IgD-negative memory B cell (primary cell): ENCODE measurements around the gene AGPAT2. TPM values are rescaled to one million over a fixed set of nuclear protein-coding genes. Genes with fewer than 3 reads are reported as not detected.

Experiments
- H3K27ac Mint-ChIP-seq, 3 donors: one replicate each; pipeline ENCODE4 v1.8.0; 2020 to 2022; ENCODE audit warnings: mild to moderate bottlenecking in 3 of 3, mixed read lengths in 3 of 3, moderate library complexity in 1 of 3
- H3K27me3 Mint-ChIP-seq: one replicate; pipeline ENCODE4 v1.8.0; 2021; ENCODE audit warnings: mixed read lengths
- H3K36me3 Mint-ChIP-seq: one replicate; pipeline ENCODE4 v1.8.0; 2020; ENCODE audit warnings: mild to moderate bottlenecking, mixed read lengths
- H3K4me1 Mint-ChIP-seq, 3 donors: one replicate each; pipeline ENCODE4 v1.8.0; 2020 to 2022; ENCODE audit warnings: mixed read lengths in 3 of 3, mild to moderate bottlenecking in 1 of 3
- H3K4me3 Mint-ChIP-seq, 4 donors: one replicate each; pipeline ENCODE4 v1.8.0; 2020 to 2022; ENCODE audit warnings: mild to moderate bottlenecking in 4 of 4, mixed read lengths in 4 of 4, moderate library complexity in 3 of 4
- H3K9me3 Mint-ChIP-seq, 3 donors: one replicate each; pipeline ENCODE4 v1.8.0; 2020 to 2021; ENCODE audit warnings: mixed read lengths in 3 of 3, mild to moderate bottlenecking in 1 of 3
- polyA plus RNA-seq: library from polyadenylated mRNA; unstranded; fragments of 300-500 nt; fragmentation: Illumina TruSeq; gene quantifications from one replicate; pipeline ENCODE4 v1.2.3, GENCODE V29; 2021

The AGPAT2 gene
- polyA plus RNA-seq, result 42.0 TPM

DNA sequence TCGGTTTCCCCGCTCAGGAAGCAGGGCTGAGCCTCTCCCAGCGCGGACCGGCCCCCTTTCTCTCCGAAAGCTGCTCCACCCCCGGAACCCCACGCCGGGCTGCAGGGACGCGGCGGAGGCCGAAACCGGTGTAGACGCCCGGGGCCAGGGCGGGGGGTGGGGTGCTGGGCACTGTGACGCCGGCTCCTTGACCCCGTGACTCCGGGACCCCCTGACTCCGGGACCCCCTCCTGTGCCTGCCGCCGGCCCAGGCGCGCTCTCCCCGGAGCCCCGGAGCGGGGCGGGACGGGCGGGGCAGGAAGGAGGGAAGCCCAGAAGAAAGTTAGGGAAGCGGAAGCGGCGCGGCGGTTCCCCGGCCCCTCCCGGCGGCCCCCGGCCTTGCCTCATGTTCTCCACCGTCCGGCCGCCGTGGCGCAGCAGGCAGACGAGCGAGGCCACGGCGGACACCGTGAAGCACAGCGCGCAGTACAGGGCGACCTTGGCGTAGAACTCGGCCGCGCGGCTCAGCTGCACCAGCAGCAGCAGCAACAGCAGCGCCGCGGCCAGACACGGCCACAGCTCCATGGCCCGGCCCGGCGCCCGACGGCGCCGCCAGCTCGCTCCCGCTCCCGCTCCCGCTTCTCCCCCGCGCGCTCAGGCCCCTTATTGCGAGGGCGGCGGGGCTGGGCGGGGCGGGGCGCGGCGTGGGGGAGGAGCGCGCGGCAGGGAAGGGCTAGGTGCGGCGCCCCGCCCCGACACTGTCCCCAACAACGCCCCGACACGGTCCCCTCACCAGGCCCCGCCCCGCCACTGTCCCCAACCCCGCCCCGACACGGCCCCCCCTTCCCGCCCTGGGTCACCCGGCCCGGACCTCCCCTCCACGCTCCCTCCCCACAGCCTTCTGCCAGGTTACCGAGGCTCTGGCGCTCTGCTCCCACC lies at the start of gene AGPAT2:
Gene AGPAT2, minus strand, starts transcription at position 664 of the 918 bp plus-strand sequence. Its CDS starts 100 bp downstream, at position 564.
- Mint-ChIP-seq H3K4me1 (peaks cover 5 to 7% (median 7%) of the 10 kb centered on the region in 3 donors), H3K27ac (no peak within 1 kb of the TSS), H3K36me3 (no peaks in the 10 kb centered on the region), H3K9me3 (no peaks in the 10 kb centered on the region), H3K4me3 (peak within 1 kb of the TSS; percentile 82 to 90 (median 90)), H3K27me3 (peaks cover 1% of the 10 kb centered on the region)

DNA sequence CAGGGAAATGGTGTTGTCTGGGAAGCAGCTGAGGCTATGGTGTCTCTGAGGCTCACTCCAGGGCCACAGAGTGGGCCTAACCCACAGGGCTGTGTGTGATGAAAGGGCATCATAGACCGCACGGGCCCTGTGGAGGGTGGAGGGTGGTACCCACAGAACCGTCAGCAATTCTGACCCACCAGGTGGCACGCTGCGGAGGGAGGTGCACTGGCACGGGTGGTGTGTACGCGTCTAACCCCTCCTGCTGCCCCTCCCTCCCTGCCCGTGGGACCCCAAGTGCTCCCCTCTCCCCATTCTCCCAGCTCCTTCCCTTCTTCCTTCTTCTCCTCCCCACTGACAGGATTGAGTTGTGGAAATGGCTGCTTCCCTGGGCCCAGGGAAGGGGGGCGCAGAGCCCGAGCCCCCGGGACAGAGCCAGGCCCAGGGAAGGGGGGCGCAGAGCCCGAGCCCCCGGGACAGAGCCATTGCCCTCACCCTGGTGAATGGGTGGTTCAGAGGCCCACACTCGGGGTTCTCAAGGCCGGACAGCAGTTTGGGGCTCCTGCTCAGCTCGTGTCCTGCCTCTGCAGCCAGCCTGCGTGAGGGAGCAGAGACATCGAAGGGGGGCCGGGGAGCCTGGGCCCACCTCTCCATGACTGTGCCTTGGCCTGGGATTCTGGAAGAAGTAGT lies 48.7 kb upstream of the AGPAT2 start:
- Mint-ChIP-seq H3K36me3 (peaks cover 4% of the 10 kb centered on the region), H3K27ac (peak overlapping the region in 2 of 3 donors; percentile 51 to 74), H3K4me3 (peak overlapping the region in 1 of 4 donors; percentile 38), H3K4me1 (peaks cover 0 to 11% (median 2%) of the 10 kb centered on the region in 3 donors), H3K27me3 (no peaks in the 10 kb centered on the region), H3K9me3 (no peaks in the 10 kb centered on the region)

DNA sequence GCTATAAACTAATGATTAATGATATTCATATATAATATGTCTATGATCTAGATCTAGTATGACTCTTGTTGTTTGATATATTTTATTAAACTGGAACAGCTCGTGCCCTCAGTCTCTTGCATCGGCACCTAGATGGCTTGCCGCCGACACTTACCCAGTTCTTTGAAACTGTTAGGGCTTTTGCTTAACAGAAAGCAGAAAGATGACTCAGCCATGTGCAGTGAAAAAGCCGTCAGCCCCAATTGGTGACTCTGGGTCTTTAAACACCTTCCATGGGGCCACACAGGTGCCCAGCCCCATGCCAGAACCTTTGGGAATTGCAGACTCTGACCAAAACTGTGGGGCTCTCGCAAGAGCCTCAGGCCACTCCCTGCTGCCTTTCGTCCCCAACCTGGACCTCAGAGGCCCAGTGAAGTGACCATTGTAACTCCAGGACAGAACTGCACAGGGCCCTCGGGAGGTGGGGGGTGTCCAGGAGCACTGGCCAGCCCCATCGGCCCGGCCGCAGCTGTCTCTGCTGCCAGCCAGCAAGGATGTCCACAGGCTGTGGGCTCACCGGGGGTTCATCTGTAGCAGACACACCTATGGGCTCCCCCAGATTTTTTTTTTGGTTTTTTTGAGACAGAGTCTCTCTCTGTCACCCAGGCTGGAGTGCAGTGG lies 47.7 kb upstream of the AGPAT2 start:
- H3K4me1 Mint-ChIP-seq, result peaks cover 0 to 9% (median 0%) of the 10 kb centered on the region in 3 donors
- no peaks in the 10 kb centered on the region for H3K9me3 Mint-ChIP-seq
- no peaks in the 10 kb centered on the region for H3K27me3 Mint-ChIP-seq
- H3K27ac Mint-ChIP-seq, result peak overlapping the region in 1 of 3 donors; percentile 14
- H3K4me3 Mint-ChIP-seq, result peak overlapping the region in 1 of 4 donors; percentile 58
- H3K36me3 Mint-ChIP-seq, result peaks cover 4% of the 10 kb centered on the region

DNA sequence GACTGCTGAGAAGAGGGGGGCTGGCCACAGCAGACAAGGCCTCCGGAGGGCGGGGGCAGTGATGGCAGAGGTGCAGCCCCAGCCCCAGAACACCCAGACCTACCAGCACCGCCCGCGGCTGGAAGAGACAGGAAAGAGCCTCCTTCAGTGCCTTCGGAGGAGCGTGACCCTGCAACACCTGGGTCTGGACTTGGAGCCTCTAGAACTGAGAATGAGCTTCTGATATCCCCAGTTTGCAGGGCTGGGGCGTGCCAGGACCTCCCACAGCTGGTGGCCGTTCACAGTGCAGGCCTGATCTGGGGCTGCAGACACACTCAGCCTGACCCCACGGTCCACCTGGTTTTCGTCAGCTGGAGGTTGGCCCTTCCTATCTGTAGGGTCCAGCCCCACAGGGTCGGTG lies 46.4 kb upstream of the AGPAT2 start:
- Mint-ChIP-seq H3K4me3 (peak overlapping the region in 1 of 4 donors; percentile 58), H3K36me3 (peaks cover 4% of the 10 kb centered on the region), H3K9me3 (no peaks in the 10 kb centered on the region), H3K27ac (peak overlapping the region in 1 of 3 donors; percentile 75), H3K4me1 (peaks cover 0 to 7% (median 2%) of the 10 kb centered on the region in 3 donors), H3K27me3 (no peaks in the 10 kb centered on the region)

DNA sequence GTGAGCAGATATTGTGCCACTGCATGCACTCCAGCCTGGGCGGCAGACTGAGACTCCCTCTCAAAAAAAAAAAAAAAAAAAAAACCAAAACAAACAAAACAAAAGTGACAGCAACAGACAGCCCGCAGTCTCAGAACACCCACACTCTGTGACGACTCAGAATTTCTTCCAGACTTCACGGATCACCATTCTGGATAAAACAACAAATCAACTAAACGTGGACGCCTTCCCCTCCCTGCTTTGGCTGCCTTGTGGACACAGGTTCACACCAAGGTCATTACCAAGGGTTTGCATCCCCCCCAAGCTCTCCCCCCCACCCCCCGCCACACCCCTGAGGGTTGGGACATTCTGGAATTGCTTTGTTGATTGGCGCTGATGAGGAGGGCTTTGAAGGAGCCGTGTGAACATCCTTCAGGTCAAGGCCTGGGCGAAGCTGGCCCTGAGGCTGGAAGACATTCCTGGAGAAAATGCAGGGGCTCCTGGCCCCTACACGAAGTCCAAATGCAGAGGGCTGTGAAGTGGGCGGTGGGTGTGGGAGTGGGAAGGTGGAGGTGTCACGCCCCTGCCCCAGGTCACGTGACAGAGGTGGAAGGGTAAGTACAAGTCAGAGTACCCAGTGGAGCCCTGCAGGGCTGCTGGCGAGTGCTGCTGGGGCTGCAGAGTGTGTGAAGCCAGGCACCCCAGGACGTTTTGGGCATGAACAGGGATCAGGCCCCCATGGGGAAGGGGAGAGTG lies 45.4 kb upstream of the AGPAT2 start:
- H3K4me1 Mint-ChIP-seq, result peaks cover 1 to 2% (median 1%) of the 10 kb centered on the region in 3 donors
- peak overlapping the region in 1 of 3 donors; percentile 75 for H3K27ac Mint-ChIP-seq
- peak overlapping the region in 1 of 4 donors; percentile 53 for H3K4me3 Mint-ChIP-seq
- peaks cover 1% of the 10 kb centered on the region for H3K36me3 Mint-ChIP-seq
- no peaks in the 10 kb centered on the region for H3K9me3 Mint-ChIP-seq
- no peaks in the 10 kb centered on the region for H3K27me3 Mint-ChIP-seq

DNA sequence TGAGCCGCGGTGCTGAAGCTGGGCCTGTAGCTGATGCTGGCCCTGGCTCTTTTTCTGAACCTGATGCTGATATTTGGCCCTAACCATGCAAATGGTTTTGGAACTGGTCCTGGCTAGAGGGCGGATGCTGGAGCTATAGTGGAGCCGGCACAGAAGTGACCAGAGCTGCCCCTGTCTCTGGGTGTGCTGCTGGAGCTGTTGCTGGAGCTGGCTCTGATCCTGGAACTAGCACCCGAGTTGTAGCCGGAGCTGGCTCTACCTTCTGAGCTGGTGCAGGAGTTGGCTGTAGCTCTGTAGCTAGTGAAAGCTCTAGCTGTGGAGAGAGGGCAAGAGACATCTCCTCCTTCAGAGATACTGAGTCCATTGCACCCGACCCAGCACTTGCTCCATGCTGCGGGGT lies 42.7 kb upstream of the AGPAT2 start:
- Mint-ChIP-seq H3K27ac (peak overlapping the region; percentile 16 to 97 (median 71)), H3K4me1 (peaks cover 10 to 15% (median 12%) of the 10 kb centered on the region in 3 donors), H3K9me3 (no peaks in the 10 kb centered on the region), H3K4me3 (peak overlapping the region; percentile 46 to 87 (median 76)), H3K27me3 (no peaks in the 10 kb centered on the region), H3K36me3 (peaks cover 4% of the 10 kb centered on the region)

DNA sequence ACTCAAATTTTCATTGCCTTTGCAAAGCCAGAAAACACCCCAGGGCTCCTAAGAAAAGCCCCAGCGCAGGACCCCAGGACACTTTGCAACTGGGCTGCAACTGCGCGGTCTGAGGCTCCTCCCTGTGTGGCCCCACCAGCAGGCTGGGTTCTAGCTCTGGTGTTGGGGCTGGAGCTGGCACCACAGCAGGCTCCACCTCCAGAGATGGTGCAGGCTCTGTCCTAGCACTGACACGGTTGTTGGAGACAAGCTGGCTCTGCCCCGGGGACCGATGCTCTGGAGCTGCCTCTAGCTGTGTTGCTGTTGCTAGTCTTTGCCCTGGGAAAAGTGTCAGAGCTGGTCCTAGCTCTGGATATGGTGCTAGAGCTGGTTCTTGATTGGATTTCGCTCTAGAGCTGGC lies 41.9 kb upstream of the AGPAT2 start:
- H3K36me3 Mint-ChIP-seq, result peaks cover 4% of the 10 kb centered on the region
- peaks cover 10 to 16% (median 16%) of the 10 kb centered on the region in 3 donors for H3K4me1 Mint-ChIP-seq
- H3K27ac Mint-ChIP-seq, result peak overlapping the region in 2 of 3 donors; percentile 73 to 97

DNA sequence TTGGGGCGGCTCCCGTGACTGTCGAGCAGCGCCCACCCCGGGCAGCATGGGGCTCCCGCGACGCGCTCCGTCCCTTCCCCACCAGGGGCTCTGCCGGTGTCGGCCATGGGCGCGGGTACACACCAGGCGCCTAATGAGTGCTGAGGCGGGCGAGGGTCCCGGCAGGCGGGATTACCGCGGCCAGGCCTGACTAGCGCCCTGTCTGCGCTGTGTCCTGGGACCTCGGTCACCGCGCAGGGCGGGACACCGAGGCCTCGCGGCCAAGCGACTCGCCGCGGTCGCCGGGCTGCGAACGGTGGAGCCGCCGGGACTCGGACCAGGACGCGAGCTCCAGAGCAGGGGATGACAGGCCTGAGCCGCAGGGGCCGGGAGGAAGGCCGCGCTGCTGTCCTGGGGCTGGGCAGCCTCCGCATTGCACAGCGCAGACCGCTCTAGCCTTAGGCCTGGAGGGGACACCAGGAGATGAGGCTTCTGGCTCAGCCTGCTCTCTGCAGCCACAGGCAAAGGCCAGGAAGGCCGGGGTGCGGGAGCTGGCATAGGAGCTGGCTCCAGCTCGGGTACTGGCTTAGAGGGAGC lies 41.4 kb upstream of the AGPAT2 start:
- no peaks in the 10 kb centered on the region for H3K27me3 Mint-ChIP-seq
- peak overlapping the region in 1 of 3 donors; percentile 97 for H3K27ac Mint-ChIP-seq
- peak overlapping the region in 3 of 4 donors; percentile 65 to 87 (median 74) for H3K4me3 Mint-ChIP-seq
- H3K36me3 Mint-ChIP-seq, result peaks cover 4% of the 10 kb centered on the region
- no peaks in the 10 kb centered on the region for H3K9me3 Mint-ChIP-seq
- H3K4me1 Mint-ChIP-seq, result peaks cover 12 to 17% (median 17%) of the 10 kb centered on the region in 3 donors

More for the DNA sequence above, 41.9 kb upstream of the AGPAT2 start:
- no peaks in the 10 kb centered on the region for H3K9me3 Mint-ChIP-seq
- H3K27me3 Mint-ChIP-seq, result no peaks in the 10 kb centered on the region
- H3K4me3 Mint-ChIP-seq, result peak overlapping the region; percentile 65 to 87 (median 76)

DNA sequence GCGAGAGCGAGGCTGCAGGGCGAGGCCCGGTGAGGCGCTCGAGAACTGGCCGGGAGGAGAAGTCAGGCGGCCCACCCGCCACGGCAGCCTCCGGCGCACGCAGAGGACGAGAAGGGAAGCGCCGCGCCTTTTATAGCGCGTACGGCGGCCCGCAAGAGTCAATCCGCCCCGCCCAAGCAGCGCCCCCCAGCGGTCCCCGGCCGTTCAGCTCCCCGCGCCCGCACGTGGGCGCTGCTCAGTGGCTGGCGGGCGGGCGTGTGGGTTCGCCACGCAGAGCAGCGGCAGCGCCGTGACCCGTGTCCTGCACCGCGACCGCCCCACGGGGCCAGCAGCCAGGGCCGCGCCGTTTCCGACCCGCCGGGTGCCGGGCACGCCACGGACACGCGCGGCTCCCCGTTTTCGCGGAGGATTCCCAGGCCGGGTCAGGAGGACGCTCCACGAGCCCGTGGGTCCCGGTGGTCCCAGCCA lies 40.9 kb upstream of the AGPAT2 start:
- peaks cover 4% of the 10 kb centered on the region for H3K36me3 Mint-ChIP-seq
- no peaks in the 10 kb centered on the region for H3K9me3 Mint-ChIP-seq
- H3K4me1 Mint-ChIP-seq, result peaks cover 12 to 19% (median 17%) of the 10 kb centered on the region in 3 donors
- H3K27ac Mint-ChIP-seq, result peak overlapping the region; percentile 96 to 100 (median 98)
- no peaks in the 10 kb centered on the region for H3K27me3 Mint-ChIP-seq
- H3K4me3 Mint-ChIP-seq, result peak overlapping the region; percentile 94 to 99 (median 98)

DNA sequence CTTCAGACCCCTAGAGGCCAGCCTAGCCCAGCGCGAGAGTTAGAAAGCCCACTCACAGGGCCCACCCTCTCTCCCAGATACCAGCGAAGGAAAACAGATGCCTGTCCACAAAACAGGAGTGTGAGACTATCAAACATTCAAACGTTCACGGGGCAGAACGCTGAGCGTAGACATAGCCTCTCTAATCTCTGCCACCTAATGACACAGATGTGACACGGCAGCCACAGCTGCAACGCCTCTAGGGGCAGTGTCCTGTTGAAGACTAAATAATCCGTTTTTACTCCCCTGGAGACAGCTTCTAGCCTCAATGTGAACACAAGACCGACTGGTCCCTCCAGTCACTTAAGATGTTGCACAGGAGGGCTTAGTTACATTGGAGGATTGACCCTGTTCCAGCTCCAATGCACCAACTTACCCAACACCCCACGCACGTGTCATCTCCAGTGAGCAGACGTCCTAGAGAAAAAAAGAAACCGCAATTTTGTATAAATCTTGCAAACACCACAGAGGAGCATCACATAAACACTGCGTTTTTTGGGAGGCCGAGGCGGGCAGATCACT lies 39.5 kb upstream of the AGPAT2 start:
- Mint-ChIP-seq H3K4me1 (peaks cover 11 to 19% (median 17%) of the 10 kb centered on the region in 3 donors), H3K9me3 (no peaks in the 10 kb centered on the region), H3K4me3 (peak overlapping the region; percentile 94 to 99 (median 98)), H3K36me3 (peaks cover 3% of the 10 kb centered on the region), H3K27me3 (no peaks in the 10 kb centered on the region), H3K27ac (peak overlapping the region; percentile 96 to 100 (median 98))

DNA sequence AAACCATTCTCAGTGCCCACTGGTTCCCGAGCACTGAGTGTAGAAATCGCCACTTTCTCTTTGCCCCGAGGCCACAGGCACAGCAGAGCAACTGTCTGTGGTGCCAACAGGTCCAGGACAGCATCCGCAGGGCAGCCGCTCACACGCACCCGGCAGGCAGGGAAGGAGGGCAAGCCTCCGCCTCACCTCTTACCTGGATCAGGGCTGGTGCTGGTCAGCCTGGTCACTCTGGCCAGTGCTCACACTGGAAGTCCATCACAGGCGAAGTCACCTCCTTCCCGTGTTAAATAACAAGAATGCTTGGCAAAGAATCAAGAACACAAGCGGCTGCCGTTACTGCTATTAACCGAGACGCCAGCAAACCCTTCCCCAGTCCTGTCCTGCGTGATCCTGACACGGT lies 38.9 kb upstream of the AGPAT2 start:
- Mint-ChIP-seq H3K27me3 (no peaks in the 10 kb centered on the region), H3K4me1 (peaks cover 11 to 21% (median 17%) of the 10 kb centered on the region in 3 donors)

DNA sequence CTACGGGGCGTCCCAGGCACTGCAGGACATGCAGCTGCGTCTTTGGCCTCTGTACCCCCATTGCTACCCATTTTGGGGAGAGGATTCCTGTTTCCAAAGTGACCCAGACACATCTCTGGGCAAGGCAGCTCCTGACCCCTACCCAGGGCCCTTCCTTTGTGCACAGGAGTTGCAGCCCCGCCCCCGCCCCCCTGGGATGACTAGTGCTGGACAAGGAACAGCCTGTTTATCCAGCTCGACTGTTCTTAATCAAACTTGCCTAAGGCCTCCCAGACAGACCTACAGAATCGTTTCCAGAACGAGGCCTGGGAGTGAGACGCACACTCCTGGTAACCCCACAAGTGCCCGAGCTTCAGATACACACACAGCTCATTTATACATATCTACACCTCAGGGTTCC lies 38.4 kb upstream of the AGPAT2 start:
- H3K4me3 Mint-ChIP-seq, result peak overlapping the region in 1 of 4 donors; percentile 99
- peaks cover 11 to 22% (median 17%) of the 10 kb centered on the region in 3 donors for H3K4me1 Mint-ChIP-seq
- peak overlapping the region in 1 of 3 donors; percentile 58 for H3K27ac Mint-ChIP-seq
- H3K27me3 Mint-ChIP-seq, result no peaks in the 10 kb centered on the region
- peaks cover 3% of the 10 kb centered on the region for H3K36me3 Mint-ChIP-seq
- no peaks in the 10 kb centered on the region for H3K9me3 Mint-ChIP-seq

More for the DNA sequence above, 38.9 kb upstream of the AGPAT2 start:
- peaks cover 3% of the 10 kb centered on the region for H3K36me3 Mint-ChIP-seq
- H3K4me3 Mint-ChIP-seq, result peak overlapping the region; percentile 94 to 99 (median 98)
- peak overlapping the region; percentile 96 to 100 (median 98) for H3K27ac Mint-ChIP-seq
- no peaks in the 10 kb centered on the region for H3K9me3 Mint-ChIP-seq

DNA sequence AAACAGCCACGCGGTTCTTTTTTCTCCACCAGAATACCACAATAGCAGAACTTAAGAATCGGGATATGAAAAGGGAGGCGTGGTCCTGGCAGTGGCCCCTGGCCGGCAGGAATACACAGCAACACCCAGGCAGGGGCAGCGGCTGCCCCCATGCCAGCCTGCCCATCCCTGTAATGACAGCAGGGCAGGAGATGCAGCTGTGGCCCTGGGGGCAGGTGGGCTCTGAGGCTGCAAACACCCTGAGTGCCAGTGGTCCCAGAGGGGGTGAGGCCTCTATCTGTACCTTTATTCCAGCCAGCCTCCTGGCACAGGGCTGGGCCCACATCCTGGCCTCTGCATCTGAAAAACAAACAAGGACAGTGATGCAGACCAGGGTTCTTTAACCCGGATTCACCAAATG lies 37.5 kb upstream of the AGPAT2 start:
- peaks cover 11 to 22% (median 17%) of the 10 kb centered on the region in 3 donors for H3K4me1 Mint-ChIP-seq
- H3K36me3 Mint-ChIP-seq, result peaks cover 3% of the 10 kb centered on the region
- no peaks in the 10 kb centered on the region for H3K9me3 Mint-ChIP-seq
- H3K4me3 Mint-ChIP-seq, result peak overlapping the region in 1 of 4 donors; percentile 64
- no peaks in the 10 kb centered on the region for H3K27me3 Mint-ChIP-seq
- peak overlapping the region in 1 of 3 donors; percentile 88 for H3K27ac Mint-ChIP-seq
